Stimulated activated CD4-positive, alpha-beta T cell treated with anti-CD3 and anti-CD28 coated beads, Interleukin-1b, Interleukin-23, amount 100 ng/mL, for 24 hours (primary cell): ENCODE data around the gene RASGEF1C.

Experiments used
- DNase-seq, 4 experiments: peaks; one replicate each; pipeline ENCODE4 v3.0.0-alpha.2; 2020; ENCODE audit warnings: low read depth in 4 of 4, low spot score in 1 of 4

Gene RASGEF1C

DNA sequence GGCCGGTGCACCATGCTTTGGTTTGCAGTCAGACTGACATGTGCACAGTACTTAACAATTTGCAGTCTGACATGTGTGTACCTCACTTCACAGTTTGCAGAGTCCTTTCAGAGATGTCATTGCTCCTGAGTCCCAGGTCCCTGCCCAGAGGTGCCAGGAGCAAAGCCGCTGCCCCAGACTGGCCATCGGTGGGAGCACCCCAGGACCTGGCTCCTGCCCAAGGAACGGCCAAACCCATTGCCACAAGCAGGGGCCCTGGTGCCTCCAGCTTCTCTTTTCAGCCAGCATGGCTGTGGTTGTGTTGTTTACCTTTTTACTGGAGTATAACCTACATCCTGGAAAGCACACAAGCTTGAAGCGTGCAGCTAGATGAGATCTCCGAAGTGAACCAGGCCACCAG, 28.6 kb downstream of the RASGEF1C start:
- no peak for DNase-seq

DNA sequence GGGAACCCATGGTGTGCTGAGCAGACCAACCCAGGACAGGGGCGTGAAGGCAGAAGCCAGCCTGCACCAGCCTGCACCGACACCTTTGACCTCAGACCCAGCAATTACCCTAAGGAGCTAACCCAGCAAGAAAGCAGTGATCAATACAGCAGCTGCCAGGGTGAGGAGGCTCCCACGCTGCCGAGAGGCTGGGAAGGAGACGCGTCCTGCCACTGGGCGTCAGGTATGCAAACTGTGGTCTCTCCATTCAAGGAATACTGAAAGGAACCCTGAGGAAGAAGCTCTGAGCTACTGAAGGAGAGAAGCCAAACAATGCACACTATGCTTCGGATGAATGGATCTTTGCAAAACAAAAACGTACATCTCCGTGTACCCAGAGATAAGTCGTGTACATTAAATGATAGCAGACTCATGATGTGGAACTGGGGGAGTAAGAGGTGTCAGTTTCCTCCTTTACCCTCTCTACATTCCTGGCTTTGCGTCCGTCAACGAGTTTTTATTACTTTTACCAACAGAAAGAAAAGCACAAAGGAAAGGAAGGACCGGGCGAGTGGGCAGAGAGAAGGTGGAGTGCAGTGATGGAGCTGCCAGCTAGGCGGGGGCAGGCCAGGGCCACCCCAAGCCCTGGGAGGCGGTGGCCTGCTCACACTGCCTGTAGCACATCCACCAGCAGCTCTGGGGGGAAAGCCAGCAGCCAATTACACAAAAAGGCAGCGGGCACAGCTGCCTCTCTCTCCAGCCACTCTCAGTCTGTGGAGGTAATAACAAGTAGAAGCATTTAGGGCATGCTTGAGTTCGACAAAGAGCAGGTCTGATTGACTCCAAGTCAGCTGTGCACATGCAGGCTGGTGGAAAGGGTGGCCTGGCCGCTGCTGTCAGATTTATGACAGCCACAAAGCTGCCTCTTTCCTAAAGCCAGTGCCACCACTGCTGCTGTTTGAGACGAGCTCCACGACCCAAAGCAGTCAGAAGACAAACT, 29.3 kb downstream of the RASGEF1C start:
- no peak for DNase-seq

GRCh38 chr5:180178531-180179441, 30.2 kb downstream of the RASGEF1C start:
- DNase-seq: no peak

- no peak for DNase-seq
Observed at GRCh38 chr5:180176191-180176590, 32.8 kb downstream of the RASGEF1C start.

GRCh38 chr5:180175015-180175431, 34.0 kb downstream of the RASGEF1C start:
- DNase-seq: no peak

DNA sequence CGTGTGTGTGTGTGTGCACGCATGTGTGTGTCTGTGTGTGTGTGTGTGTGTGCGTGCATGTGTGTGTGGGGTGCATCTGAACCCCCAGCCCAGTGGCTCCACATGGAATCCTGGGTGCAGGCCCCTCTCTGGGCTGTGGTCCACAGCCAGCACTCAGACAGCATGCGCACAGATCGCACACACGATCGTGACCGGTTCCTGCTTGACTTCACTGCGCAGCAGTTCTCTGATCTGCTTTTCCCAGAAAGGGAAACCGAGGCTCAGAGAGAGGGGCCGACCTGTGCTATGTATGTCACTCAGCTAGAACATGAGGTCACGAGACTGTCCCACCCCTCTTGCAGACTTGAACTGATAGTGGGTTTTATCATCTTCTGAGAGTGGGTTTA, 34.4 kb downstream of the RASGEF1C start:
- DNase-seq: no peak

- DNase-seq: no peak
Observed at GRCh38 chr5:180173875-180174586, 35.0 kb downstream of the RASGEF1C start.

- DNase-seq: no peak
Observed at GRCh38 chr5:180173198-180173544, 35.8 kb downstream of the RASGEF1C start.

DNA sequence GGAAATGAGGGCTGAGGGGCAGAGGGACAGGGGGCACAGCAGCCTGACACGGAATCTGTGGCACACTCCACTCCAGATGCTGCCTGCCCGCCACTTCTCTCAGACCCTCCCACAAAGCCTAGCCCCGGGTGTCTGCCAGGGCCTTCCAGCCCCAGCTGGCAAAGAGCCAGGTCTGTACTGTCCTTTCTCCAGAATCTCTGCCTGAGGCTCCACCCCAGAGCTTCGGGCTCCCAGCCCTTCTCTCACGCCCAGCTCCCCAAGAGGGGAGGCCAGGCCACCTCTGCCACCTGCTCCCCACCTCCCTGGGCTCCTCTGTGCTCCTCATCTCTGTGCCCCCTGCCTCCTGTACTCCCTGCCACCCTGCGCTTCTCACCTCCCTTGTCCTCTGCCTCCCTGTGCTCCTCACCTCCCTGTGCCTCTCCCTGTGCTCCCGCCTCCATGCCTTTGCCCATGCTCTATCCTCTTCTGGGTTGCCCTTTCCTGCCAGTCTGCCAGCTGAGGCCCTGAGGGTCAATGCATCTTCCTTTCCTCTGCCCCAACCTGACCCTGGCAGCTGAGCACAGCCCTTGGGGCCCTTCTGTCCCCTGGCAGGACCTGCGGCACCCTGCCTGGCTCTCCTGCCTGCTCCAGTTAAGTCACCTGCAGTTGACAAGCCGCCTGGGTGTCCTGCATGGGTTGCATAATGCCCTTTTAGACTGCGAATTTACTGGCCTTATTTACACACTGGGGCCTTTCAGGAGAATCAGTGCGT, 36.4 kb downstream of the RASGEF1C start:
- DNase-seq: no peak

GRCh38 chr5:180171568-180172094, 37.4 kb downstream of the RASGEF1C start:
- DNase-seq: no peak

DNA sequence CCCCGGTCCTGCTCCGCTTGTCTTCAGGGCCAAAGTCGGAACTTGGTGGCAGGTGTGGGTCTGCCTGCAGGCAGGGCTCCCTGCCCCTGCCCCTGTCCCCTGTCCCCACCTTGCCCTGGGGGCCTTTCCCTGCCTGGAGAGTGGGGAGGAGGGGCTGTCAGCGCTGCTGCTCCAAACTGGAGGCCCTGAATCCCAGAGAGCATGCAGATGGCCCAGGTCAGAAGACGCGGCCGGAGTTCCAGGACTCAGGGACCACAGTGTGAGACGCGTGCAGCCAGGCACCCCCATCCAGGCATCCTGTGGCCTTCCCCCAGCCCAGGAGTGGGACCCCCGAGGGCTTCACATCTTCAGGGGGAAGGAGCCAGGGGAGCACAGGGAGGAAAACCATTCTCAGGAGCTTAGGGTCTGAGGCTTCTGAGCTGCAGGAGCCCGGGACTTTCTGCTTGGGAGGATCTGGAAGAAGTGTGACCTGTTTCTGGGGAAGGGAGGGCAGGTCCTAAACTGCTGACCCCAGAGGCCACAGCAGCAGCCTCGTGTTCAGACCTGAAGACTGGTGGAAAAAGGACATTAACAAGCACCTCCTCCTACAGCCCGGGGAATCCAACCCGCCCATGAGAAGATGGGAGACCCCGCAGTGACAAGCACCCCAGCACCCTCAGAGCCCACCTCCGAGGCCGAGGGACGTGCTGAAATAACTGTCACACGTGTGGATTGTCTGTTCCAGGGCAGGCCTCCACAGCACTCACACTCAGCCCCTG, 38.0 kb downstream of the RASGEF1C start:
- DNase-seq: no peak

- DNase-seq: no peak
Observed at GRCh38 chr5:180170106-180170809, 38.8 kb downstream of the RASGEF1C start.

DNA sequence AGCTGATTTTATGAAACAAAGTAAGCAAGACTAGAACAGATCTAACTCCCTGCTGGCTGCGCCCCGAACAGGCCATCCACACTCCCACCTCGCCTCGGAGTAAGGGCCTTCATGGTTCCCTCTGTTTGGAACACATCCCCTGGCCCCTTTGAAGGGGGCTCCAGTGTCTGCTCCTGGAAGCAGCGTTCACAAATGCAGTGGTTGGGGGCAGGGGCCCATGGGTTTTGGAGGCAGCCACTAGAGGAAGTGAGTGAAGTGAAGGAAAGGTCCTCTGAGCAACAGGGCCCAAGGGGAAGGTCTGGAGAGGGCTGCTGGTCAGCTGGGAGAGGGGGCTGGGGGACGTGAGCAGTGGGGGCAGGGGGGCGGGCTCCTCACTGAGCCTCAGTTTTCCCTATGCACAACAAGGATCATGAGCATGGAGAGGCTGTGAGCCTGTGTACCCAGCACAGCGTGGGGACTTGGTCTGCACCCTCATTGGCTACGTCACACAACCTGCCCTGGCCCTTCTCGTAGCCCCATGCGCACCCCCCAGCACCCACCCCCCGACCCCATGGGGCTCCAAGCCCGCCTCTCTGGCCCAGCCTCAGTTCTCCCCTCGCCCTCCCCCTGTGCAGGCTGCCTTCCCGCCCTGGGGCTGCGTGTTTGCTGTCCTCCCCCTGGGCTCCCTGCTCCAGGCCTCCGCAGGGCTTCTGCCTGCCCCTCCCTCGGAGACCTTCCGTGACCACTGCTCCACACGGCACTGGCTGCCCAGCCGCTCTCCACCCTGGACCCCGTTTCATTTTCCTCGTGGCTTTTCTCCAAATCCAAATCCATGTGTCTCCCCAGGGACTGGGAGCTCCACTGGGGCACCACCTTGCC, 39.5 kb downstream of the RASGEF1C start:
- DNase-seq: no peak

DNA sequence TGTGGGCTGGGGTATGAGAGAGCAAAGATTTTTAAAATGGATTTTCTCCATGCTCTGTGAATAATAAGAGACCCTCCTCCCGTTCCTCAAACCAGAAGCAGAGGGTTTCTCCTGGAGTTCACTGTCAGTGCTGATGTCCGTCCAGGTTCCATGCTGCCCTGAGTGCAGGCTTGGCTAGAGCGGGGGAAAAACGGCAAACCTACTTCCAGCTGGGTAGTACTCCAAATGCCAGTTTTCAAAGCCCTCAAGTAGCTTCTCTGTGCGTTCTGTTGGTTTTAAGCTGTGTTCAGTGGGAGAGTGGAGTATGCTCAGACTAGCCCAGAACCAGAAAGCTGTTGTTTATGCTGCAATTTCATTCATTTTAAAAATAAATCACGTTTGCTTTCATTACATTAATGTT, 40.3 kb downstream of the RASGEF1C start:
- no peak for DNase-seq

DNA sequence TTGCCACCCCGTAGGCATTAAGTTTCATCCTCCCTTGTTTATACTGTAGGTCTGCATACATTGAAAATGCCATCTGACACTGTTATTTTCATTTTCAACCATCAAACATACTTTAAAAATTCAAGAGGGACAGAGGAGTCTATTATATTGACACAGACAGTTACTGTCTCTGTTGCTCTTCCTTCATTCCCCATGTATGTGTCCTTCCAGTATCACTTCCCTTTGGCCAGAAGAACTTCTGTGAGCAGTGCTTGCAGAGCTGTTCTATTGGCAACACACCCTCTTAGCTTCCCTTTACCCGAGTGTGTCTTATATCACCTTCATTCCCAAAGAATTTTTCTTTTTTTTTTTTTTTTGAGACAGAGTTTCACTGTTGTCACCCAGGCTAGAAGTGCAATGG, 42.8 kb downstream of the RASGEF1C start:
- DNase-seq: no peak

DNA sequence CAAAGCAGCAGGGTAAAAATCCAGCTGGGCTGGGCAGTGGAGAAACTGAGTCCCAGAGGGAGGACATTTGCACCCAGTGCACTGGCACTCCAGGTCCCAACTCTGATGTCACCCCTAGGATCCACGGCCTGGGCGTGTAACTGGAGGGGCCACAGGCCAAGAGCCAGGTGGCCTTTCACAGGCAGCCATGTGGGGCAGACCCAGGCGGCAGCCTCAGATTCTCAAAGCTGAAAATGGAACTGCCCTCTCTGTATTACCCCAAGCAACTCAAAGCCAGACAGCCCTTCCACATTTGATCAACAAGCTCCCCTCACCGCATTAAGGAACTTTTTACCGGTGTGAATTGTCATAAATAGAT, 46.7 kb downstream of the RASGEF1C start:
- no peak for DNase-seq

GRCh38 chr5:180161420-180162303, 47.3 kb downstream of the RASGEF1C start:
- DNase-seq: no peak
